ENCODE data around the gene LIN7A. TPM values are rescaled to one million over a fixed set of nuclear protein-coding genes. Genes with fewer than 3 reads are reported as not detected.
"Not testable (repeated sequence)": the region's sequence is repeated elsewhere in the genome, so short reads cannot be mapped to it uniquely, and the experiment has no call there.

The LIN7A gene
- total RNA-seq, 6 experiments from 2014 or later: 13.4 to 23.0 (median 20.2) TPM

DNA sequence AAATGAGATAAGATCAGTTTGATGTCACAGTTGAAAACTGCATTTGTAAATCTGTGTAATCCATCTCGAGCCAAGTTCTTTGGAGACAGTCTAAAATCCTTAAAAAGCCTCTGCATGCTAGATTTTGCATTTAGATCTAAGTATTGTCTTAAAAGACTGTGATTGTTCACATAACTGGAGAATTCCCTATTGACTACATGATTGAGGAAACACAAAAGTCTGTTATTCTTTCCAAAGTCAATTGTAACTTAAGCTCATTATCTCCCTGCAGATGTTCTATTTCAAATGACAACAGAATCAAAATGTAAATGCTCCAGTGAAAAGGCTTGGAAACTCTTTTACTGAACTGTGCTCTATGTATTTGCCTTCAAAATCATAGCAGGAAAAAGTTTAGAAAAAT is 143.2 kb downstream of the LIN7A start:
- intact Hi-C loops (cut with DNase I): no loop called here

DNA sequence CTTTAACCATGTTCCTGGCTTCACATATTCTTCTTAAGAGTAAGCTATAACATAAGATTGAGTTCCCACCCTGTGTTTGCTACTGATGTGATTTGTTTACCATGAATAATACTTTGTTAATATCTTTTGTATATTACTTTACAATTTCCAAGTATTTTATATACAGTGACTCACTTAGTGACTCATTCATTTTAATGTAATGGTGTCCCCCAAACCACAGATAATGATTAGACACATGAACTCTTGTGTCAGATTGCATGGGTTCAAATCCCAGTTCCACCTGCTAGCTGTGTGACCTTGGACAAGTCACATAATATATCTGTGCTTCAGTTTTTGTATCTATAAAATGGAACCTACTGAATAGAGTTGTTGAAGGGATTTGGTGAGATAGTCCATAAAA is 144.9 kb downstream of the LIN7A start:
- no peaks in the 10 kb centered on the region for H3K9me3 ChIP-seq
- intact Hi-C loops (cut with DNase I): no loop called here
- DNase-seq: no peak
- H3K36me3 ChIP-seq: peaks cover 0 to 16% (median 2%) of the 10 kb centered on the region in 4 donors
- H3K4me1 ChIP-seq: no peaks in the 10 kb centered on the region
- no peak overlapping the region for H3K27ac ChIP-seq
- no peaks in the 10 kb centered on the region for H3K27me3 ChIP-seq
- no peak for ATAC-seq
- TF ChIP-seq, protein P1, sequence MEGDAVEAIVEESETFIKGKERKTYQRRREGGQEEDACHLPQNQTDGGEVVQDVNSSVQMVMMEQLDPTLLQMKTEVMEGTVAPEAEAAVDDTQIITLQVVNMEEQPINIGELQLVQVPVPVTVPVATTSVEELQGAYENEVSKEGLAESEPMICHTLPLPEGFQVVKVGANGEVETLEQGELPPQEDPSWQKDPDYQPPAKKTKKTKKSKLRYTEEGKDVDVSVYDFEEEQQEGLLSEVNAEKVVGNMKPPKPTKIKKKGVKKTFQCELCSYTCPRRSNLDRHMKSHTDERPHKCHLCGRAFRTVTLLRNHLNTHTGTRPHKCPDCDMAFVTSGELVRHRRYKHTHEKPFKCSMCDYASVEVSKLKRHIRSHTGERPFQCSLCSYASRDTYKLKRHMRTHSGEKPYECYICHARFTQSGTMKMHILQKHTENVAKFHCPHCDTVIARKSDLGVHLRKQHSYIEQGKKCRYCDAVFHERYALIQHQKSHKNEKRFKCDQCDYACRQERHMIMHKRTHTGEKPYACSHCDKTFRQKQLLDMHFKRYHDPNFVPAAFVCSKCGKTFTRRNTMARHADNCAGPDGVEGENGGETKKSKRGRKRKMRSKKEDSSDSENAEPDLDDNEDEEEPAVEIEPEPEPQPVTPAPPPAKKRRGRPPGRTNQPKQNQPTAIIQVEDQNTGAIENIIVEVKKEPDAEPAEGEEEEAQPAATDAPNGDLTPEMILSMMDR (IDR thresholded peaks at IDR 0.05): no peak
- TF ChIP-seq POLR2A (IDR thresholded peaks at IDR 0.05): no peak
- no peak overlapping the region for H3K4me3 ChIP-seq

More for the DNA sequence above, 143.2 kb downstream of the LIN7A start:
- Histone ChIP-seq H3K27ac (no peak overlapping the region), H3K4me3 (no peak overlapping the region), H3K27me3 (no peaks in the 10 kb centered on the region), H3K9me3 (no peaks in the 10 kb centered on the region), H3K4me1 (no peaks in the 10 kb centered on the region), H3K36me3 (peaks cover 0 to 16% (median 2%) of the 10 kb centered on the region in 4 donors)
- DNase-seq (no peak), ATAC-seq (no peak)
- TF ChIP-seq, protein P1 (IDR thresholded peaks at IDR 0.05): no peak
- TF ChIP-seq POLR2A (IDR thresholded peaks at IDR 0.05): no peak
- WGBS (ENCODE audit: insufficient coverage, low coverage, low lambda C conversion rate, missing lambda C conversion rate): 69% methylated on average over 1 of the region's 1 CpG

DNA sequence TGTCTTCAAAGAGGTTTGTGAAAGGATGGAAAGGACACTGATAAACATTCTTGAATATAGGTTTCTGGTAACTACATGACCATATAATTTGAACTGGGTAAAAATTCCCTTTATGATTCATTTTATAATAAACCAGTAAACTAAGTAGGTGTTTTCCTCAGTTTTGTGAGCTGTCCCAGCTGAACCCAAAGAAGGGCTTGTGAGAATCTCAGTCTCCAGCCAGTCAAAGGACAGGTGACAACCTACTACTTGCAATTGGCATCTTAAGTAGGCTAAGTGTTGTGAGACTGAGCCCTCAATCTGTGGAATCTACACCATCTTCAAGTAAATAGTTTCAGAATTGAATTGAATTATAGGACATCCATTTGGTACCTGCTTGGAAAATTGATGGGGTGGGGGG is 145.9 kb downstream of the LIN7A start:
- H3K4me3 ChIP-seq: no peak overlapping the region
- H3K36me3 ChIP-seq: peaks cover 0 to 12% (median under 1%) of the 10 kb centered on the region in 4 donors
- DNase-seq (no peak), ATAC-seq (no peak)
- no peaks in the 10 kb centered on the region for H3K9me3 ChIP-seq
- H3K27ac ChIP-seq: no peak overlapping the region
- no peaks in the 10 kb centered on the region for H3K27me3 ChIP-seq
- intact Hi-C loops (cut with DNase I): no loop called here
- TF ChIP-seq, protein P1 (IDR thresholded peaks at IDR 0.05): no peak
- no peak for TF ChIP-seq POLR2A (IDR thresholded peaks at IDR 0.05)
- H3K4me1 ChIP-seq: no peaks in the 10 kb centered on the region

DNA sequence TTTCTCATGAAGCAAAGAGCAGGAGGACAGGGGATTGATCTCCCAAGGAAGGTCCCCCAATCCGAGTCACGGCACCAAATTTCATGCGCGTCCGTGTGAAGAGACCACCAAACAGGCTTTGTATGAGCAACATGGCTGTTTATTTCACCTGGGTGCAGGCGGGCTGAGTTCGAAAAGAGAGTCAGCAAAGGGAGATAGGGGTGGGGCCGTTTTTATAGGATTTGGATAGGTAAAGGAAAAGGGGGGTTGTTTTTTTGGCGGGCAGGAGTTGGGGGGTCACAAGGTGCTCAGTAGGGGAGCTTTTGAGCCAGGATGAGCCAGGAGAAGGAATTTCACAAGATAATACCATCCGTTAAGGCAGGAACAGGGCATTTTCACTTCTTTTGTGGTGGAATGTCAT is 149.3 kb downstream of the LIN7A start:
- DNase-seq; intact Hi-C loops (cut with DNase I); H3K4me1 ChIP-seq; H3K27ac ChIP-seq; H3K9me3 ChIP-seq; ATAC-seq; H3K4me3 ChIP-seq; H3K27me3 ChIP-seq; H3K36me3 ChIP-seq: not testable (repeated sequence)
- WGBS (ENCODE audit: insufficient coverage, low coverage, low lambda C conversion rate, missing lambda C conversion rate): 60% methylated on average over 6 of the region's 10 CpGs

DNA sequence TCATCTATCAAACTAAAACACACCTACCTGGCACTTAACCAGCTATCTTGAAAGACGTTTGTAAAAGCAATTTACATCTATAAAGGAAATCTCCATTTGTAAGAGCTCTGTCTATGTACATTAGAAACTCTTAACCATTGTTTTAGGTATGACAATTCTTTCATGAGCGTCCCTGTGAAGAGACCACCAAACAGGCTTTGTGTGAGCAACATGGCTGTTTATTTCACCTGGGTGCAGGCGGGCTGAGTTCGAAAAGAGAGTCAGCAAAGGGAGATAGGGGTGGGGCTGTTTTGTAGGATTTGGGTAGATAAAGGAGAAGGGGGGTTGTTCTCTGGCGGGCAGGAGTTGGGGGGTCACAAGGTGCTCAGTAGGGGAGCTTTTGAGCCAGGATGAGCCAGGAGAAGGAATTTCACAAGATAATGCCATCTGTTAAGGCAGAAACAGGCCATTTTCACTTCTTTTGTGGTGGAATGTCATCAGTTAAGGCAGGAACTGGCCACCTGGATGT is 154.7 kb downstream of the LIN7A start:
- H3K36me3 ChIP-seq; ATAC-seq; H3K4me3 ChIP-seq; H3K27ac ChIP-seq; H3K9me3 ChIP-seq; DNase-seq; intact Hi-C loops (cut with DNase I); H3K27me3 ChIP-seq; H3K4me1 ChIP-seq: not testable (repeated sequence)
- WGBS (ENCODE audit: insufficient coverage, low coverage, low lambda C conversion rate, missing lambda C conversion rate): 71% methylated on average over 5 of the region's 5 CpGs

GRCh38 chr12:80781313-80781712 is 156.4 kb downstream of the LIN7A start:
- Histone ChIP-seq H3K27me3 (no peaks in the 10 kb centered on the region), H3K27ac (no peak overlapping the region), H3K4me1 (peaks cover 0 to 17% (median 0%) of the 10 kb centered on the region in 4 donors), H3K36me3 (no peaks in the 10 kb centered on the region), H3K4me3 (no peak overlapping the region), H3K9me3 (no peaks in the 10 kb centered on the region)
- intact Hi-C loops (cut with DNase I): no loop called here
- ATAC-seq: no peak
- DNase-seq: no peak
- WGBS (ENCODE audit: insufficient coverage, low coverage, low lambda C conversion rate, missing lambda C conversion rate): 60% methylated on average over 1 of the region's 1 CpG
- TF ChIP-seq, protein P1 (IDR thresholded peaks at IDR 0.05): no peak
- TF ChIP-seq POLR2A (IDR thresholded peaks at IDR 0.05): no peak
